ENCODE data around the gene ABCC4.

DNA sequence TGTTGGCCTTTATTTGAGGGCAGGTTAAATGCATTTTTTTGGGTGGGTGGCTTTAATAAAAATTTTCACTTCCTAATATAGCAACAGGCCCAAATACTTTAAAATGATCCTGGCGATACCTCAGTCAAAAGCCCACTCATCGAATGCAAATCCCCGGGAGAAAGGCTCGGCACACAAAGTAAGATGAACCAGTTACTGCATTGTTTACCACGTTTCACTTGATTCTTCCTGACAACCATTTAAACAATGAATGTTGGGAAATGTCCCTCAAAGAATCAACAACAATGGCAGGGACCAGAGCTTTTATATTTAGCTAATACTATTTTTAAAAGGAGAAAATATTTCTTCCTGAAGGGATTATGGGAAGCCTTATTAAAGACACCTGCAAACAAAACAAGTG is 187.7 kb downstream of the ABCC4 start:
- TF ChIP-seq, protein P1, sequence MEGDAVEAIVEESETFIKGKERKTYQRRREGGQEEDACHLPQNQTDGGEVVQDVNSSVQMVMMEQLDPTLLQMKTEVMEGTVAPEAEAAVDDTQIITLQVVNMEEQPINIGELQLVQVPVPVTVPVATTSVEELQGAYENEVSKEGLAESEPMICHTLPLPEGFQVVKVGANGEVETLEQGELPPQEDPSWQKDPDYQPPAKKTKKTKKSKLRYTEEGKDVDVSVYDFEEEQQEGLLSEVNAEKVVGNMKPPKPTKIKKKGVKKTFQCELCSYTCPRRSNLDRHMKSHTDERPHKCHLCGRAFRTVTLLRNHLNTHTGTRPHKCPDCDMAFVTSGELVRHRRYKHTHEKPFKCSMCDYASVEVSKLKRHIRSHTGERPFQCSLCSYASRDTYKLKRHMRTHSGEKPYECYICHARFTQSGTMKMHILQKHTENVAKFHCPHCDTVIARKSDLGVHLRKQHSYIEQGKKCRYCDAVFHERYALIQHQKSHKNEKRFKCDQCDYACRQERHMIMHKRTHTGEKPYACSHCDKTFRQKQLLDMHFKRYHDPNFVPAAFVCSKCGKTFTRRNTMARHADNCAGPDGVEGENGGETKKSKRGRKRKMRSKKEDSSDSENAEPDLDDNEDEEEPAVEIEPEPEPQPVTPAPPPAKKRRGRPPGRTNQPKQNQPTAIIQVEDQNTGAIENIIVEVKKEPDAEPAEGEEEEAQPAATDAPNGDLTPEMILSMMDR (IDR thresholded peaks at IDR 0.05): no peak
- TF ChIP-seq POLR2A (IDR thresholded peaks at IDR 0.05): no peak
